ENCODE measurements around the gene PSMD3. TPM values are rescaled to one million over a fixed set of nuclear protein-coding genes. Genes with fewer than 3 reads are reported as not detected.

The PSMD3 gene
- total RNA-seq, 4 donors from 2014 or later: 106 to 154 (median 129) TPM

GRCh38 chr17:40015005-40015997, 34.7 kb downstream of the PSMD3 start, which contains the start of gene CSF3:
Gene CSF3, plus strand, starts transcription at chr17:40015440. Its CDS starts 35 bp downstream, at chr17:40015475.
- no peak for DNase-seq (ENCODE audit: low spot score in 2 of 2)
- WGBS, 2 donors: 63 to 75% methylated on average over 19 to 20 of the region's 20 CpGs

GRCh38 chr17:40015998-40016985, 35.7 kb downstream of the PSMD3 start:
- TF ChIP-seq POLR2A (IDR thresholded peaks at IDR 0.05) (no peak), CTCF (IDR thresholded peaks at IDR 0.05) (no peak)
- H3K4me3 ChIP-seq (ENCODE audit: low read depth, poor library complexity, severe bottlenecking): no peak overlapping the region
- DNase-seq (ENCODE audit: low spot score in 2 of 2): no peak
- intact Hi-C loops (cut with DNase I; ENCODE audit: low total_unique reads): loop anchor here (10.0 kb wide), 1 partner anchor 149 kb away; no protein-coding TSS in a partner anchor
- 83 to 88% methylated on average over 26 of the region's 26 CpGs for WGBS, 2 donors

More at GRCh38 chr17:40015005-40015997, 34.7 kb downstream of the PSMD3 start, which contains the start of gene CSF3:
- no peak within 1 kb of the TSS for H3K4me3 ChIP-seq (ENCODE audit: low read depth, poor library complexity, severe bottlenecking)
- TF ChIP-seq CTCF (IDR thresholded peaks at IDR 0.05) (no peak), POLR2A (IDR thresholded peaks at IDR 0.05) (no peak)
- intact Hi-C loops (cut with DNase I; ENCODE audit: low total_unique reads): loop anchor here (10.0 kb wide), 1 partner anchor 150 kb away; no protein-coding TSS in a partner anchor

- TF ChIP-seq POLR2A (IDR thresholded peaks at IDR 0.05) (no peak), CTCF (IDR thresholded peaks at IDR 0.05) (no peak)
- 51 to 53% methylated on average over 15 of the region's 15 CpGs for WGBS, 2 donors
- no peak overlapping the region for H3K4me3 ChIP-seq (ENCODE audit: low read depth, poor library complexity, severe bottlenecking)
- no peak for DNase-seq (ENCODE audit: low spot score in 2 of 2)
- intact Hi-C loops (cut with DNase I; ENCODE audit: low total_unique reads): loop anchor here (10.0 kb wide), 1 partner anchor 147 kb away; no protein-coding TSS in a partner anchor
Observed at GRCh38 chr17:40017422-40018080, 36.9 kb downstream of the PSMD3 start.

GRCh38 chr17:40018211-40019121, 37.9 kb downstream of the PSMD3 start:
- intact Hi-C loops (cut with DNase I; ENCODE audit: low total_unique reads): loop anchor here (10.0 kb wide), 1 partner anchor 146 kb away; no protein-coding TSS in a partner anchor
- DNase-seq (ENCODE audit: low spot score in 2 of 2): no peak
- 50 to 56% methylated on average over 14 of the region's 15 CpGs for WGBS, 2 donors
- no peak for TF ChIP-seq POLR2A (IDR thresholded peaks at IDR 0.05)
- TF ChIP-seq CTCF (IDR thresholded peaks at IDR 0.05): no peak
- H3K4me3 ChIP-seq (ENCODE audit: low read depth, poor library complexity, severe bottlenecking): no peak overlapping the region
